NCI-H1694 (cell line): ENCODE data around the gene OR5K1.

Experiments used
- DNase-seq: peaks from one replicate; lab custom pipeline; 2025; lab: John Stamatoyannopoulos, UW

The OR5K1 gene

DNA sequence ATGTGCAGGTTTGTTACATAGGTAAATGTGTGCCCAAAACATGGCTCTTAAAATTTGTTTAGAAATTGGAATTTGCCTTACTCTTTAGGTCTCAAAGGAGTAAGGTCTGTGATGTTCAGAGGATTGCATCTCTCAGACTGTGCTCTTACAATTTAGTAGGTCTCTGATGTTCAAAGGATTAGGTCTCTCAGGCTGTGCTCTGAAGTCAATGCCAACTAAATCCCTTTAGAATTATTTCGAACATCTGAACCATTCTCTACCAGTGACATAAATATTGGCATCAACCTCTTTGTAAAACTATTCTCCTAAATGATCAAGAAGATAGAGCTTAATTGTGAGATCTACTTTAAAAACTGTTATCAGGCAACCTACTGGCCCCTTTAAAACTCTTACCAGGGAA, at the start of gene OR5K1:
Gene OR5K1, plus strand, starts transcription at position 301 of the 400 bp plus-strand sequence. CDS start 6,376 bp downstream, outside the sequence.
- DNase-seq: no peak

DNA sequence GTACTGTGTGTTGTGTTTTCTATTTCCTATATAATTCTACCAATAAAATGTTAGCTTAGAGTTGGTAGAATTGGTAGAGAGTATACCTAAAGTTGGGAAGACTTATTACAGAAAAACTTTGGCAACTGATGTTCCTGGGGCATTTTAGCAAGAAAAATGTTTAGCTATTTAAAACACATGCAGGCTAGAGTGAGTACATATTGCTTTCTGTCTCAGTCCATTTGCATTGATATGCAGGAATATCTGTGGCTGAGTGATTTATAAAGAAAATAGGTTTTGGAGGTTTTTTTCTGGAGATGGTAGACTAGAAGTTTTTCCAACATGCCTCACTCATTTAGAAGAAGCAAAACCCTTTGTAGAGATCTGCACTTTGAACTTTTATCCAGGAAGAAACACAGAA, 30.4 kb upstream of the OR5K1 start:
- DNase-seq: no peak

DNA sequence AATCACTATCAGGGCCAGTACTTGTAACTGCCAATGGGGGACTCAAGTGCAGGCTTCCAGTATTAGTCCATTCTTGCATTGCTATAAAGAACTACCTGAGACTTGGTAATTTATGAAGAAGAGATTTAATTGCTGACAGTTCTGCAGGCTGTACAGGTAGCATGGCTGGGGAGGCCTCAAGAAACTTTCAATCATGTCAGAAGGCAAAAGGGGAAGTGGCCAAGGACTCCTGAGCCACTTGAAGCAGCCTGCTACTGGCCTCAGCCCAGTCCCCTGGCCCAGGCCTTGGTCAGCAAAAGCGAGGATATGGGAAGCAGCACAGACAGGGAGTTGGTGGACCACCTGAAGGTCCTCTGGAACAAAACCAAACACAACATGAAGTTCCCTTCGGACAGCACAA, 29.2 kb upstream of the OR5K1 start:
- no peak for DNase-seq

DNA sequence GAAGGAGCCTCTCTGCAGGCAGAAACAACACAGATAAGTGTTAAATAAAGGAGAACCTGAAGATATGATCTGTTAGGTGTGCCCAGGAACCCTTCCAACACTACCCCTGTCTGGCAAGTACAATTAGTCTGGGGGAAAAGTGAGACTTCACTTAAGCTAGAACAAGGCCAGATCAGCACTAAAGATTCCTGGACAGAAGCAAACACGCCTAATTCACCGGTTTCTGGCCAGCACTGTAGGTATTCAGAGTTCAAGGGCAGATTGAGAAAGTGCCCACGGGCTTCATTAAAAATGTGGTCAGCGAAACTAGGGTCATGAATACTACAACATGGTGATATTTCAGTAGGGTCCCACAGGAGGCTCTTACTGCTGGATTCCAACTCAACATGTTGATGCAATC, 28.6 kb upstream of the OR5K1 start:
- DNase-seq: no peak

DNA sequence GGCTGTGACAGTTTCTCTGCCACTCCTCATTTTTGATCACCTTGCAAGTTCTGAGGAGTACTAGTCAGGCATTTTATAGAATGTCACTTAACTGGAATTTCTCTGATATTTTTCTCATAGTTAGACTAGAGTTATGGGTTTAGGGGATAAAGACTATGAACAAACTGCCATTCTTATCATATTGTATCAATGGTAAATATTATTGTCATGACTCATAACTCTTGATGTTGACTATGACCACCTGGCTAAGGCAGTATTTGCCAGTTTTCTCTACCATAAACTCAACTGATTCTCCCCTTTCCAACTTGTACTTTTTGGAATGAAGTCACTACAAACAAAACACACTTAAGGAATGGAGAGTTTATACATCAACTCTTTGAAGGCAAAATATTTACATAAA, 22.7 kb upstream of the OR5K1 start:
- DNase-seq: no peak

DNA sequence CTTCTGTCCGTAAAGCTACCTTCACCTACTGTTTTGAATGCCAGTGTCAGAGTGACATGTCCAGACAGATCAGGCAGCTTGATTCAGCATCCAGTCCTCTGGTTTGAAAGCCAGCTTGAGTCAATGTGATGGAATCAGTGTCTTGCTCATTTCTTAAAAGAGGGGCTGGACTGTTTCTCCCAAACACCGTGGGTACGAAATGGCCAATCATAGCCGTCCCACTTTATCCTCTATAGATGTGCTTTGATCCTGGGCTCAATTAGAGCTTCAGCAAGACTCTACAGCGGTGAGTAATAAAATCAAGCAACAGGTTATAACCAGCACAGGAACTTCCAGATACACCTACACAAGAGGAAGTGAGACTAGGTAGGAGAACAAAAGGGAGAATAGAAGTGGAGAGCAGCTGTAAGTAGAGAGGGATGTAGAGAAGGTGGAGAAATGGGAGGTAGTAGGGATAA, 17.0 kb upstream of the OR5K1 start:
- DNase-seq: no peak

DNA sequence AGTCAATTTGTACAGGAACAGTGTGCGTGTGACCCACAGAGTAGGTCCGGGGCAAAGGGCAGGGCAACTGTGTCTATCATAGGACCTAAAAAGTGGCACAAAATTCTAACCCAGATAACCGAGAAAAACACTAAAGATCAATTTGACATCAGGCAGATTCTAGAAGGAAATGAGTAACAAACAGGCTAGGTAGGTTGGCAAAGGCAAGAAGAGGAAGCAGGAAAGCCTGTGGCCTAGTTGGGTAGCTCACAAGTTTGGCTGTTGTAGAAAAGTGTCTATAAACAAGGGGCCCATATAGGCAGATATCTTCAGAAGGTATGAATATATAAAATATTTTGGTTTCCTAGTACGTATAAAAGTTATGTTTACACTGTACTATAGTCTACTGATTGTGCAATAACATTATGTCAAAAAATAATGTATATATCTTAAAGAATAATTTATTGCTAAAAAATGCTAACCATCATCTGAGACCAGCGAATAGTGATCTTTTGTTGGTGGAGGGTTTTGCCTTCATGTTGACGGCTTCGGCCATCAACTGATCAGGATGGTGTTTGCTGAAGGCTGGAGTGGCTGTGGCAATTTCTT, 13.3 kb upstream of the OR5K1 start:
- DNase-seq: no peak

DNA sequence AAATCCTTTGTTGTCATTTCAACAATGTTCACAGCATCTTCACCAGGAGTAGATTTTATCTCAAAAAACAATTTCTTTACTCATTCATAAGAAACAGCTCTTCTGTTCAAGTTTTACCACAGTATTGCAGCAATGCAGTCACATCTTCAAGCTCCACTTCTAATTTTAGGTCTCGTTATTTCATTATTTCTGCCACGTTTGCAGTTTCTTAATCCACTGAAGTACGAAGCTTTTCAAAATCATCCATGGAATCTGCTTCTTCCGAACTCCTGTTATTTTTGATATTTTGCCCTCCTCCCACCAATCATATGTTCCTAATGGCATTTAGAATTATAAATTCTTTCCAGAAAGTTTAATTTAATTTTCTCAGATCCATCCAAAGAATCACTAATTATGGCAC, 12.6 kb upstream of the OR5K1 start:
- DNase-seq: no peak

DNA sequence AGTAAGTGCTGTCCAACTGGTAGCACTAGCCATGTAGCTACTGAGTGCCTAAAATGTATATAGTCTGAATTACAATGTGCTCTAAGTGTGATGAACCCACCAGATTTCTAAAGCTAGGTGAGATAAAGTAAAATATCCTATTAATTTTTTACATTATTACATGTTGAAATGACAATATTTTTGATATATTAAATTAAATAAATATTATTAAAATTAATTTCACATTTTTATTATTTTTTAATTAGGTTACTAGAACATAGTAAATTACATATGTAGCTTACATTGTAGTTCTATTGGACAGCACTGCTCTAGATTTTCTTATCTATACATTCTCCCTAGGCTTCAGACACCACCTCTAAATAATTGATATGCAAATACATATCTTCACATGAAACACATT, 9.2 kb upstream of the OR5K1 start:
- DNase-seq: no peak

DNA sequence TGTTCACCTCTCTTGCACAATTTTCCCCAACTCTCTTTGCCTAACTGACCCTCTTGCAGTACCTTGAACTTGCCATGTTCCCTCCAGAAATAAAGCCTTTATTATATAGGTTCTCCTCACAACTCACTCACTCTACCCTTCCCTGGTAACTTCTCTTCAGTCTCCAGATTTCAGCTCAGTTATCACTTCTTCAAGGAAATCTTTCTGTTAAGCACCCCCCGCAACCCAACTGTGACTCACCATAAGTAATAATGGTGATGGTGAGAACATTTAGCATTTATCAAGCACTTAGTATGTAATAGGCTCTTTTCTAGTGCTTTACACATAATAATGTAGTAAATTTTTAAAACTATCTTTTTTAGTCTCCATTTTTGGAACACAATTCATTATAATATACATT, 8.1 kb upstream of the OR5K1 start:
- no peak for DNase-seq

DNA sequence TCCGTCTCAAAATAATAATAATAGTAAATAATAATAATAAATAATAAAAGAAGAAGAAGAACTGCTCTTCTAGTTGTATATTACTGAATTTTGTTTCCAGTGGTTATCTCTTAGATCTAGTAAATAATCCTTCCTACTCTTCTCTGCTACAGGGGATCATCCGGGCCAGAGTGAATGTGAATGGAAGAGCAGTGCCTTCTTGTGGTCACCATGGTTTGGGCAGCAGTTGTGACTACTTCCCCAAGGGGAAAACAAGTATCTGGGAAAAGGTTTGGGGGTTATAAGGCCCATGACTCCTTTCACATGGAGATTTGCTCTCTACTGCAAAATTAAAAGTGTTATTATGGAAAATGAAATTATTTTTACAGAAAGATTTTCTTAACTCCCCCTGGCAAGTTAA, 5.5 kb upstream of the OR5K1 start:
- DNase-seq: no peak

DNA sequence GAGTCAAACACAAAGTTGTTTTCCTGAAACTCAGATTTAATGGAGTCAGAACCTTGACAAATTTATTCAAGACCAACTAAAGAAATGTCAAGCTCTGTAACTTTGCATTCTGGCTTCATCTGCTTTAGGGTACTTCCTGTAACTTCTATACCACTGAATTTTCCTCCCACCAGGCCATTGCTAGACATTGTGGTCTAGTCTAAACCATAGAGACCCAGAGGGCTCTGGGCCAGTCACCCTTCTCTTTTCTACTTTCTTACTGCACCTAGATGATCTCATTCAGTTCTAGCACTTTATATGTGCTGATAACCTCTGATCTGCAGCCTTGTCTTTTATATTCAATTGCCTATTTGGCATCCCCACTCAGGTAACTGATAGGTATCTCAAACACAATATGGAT, 2.8 kb upstream of the OR5K1 start:
- no peak for DNase-seq

DNA sequence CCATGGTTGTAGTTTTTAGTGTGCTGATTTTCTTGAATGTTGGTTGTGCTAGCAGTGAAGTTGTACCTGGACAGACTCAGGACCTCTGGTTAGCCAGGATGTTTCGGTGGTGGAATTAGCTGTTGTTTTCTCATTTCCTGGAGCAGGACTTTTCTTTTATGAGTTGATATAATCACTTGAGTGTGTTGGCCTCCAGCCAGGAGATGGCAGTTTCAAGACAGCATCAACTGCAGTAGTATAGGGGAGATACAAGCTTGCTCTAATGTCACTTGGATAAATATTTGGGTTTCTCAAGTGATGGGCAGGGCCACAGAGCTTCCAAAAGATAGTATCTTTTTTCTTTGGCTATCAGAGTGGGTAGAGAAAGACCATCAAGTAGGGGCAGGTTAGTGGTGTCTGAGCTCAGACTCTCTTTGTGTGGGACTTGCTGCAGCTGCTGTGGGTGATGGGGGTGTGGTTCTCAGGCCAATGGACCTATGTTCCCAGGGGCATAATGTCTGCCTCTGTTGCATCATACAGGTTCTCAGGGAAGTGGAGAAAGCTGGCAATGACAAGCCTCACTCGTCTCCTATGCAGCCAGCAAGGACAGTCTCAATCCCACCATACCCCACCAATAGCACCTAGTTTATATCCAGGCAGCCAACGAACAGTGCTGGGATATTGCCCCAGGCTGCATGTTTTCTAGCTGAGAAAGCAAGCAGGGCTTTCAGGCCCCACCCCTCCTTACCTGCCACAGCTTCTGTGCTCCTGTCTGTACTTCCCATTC, 19.9 kb downstream of the OR5K1 start:
- DNase-seq: no peak

DNA sequence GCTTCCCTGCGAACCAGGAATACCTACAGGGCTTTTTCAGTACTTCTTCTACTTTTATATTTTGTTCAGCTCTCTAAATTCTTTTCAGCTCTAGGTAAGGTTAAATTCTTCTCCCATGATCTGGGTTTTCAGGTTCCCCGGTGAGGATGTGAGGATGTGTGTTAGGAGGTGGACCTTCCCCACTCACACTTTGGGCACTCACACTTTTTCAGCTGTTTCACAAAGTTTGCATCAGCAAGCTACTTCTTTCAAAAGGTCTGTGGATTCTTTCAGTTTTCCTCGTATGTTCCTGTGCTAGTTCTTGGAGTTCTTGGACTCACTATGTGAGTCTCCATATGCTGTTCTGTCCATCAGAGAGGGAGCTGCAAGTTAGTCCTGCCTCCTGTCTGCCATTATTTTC, 20.6 kb downstream of the OR5K1 start:
- no peak for DNase-seq

DNA sequence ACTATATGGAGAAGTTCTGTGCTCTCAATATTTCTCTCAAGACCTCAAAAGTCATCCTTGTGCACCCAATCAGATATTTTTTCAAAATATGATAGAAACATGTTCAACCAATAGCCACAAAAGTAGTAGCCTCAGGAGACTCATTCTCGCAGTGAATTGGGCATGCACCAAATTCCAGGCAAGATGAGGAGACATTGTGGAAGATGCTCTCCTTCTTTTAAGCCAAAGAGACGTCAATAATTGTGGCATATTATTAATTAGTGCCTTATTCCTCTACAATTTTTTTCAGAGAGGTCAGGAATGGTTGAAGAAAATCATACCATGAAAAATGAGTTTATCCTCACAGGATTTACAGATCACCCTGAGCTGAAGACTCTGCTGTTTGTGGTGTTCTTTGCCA, 34.4 kb downstream of the OR5K1 start, which contains the start of gene OR5K2:
Gene OR5K2, plus strand, starts transcription at position 301 of the 400 bp plus-strand sequence. Its CDS starts 0 bp downstream, at position 301.
- DNase-seq: no peak

DNA sequence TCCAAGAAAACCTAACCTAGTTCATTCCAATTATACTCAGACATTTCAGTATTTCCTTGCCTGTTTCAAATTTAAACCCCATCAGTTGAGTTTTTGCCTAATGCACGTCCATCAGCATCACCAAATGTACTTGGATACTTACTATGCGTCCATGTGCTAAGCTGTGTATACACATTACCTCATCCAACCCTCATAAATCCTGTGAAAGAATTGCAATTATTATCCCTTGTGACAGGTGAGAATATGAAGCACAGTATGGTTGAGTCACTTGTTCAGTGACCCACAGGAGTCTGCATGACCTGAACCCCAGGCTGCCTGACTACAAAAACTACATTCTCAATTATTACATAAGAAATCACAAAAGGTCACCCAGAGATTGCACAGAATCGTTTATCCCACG, 37.0 kb downstream of the OR5K1 start:
- DNase-seq: no peak

DNA sequence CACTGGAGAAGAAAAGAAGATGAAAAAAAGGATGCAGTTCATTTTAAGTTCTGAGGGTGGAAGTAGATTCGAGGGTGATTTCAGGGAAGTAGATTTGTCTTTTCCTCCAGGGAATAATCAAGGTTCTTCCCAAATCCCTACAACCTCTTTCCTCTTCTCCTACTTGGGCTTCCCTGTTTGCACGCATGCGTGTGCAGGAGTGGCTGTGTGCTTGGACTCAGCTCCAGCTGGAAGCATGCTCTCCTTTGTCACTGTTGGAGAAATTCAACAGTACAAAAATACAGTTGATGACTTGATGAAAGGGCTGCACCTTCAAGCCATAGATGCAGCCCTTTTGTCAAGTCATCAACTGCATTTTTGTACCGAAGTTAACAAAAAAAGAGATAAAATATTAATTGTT, 38.3 kb downstream of the OR5K1 start:
- no peak for DNase-seq

DNA sequence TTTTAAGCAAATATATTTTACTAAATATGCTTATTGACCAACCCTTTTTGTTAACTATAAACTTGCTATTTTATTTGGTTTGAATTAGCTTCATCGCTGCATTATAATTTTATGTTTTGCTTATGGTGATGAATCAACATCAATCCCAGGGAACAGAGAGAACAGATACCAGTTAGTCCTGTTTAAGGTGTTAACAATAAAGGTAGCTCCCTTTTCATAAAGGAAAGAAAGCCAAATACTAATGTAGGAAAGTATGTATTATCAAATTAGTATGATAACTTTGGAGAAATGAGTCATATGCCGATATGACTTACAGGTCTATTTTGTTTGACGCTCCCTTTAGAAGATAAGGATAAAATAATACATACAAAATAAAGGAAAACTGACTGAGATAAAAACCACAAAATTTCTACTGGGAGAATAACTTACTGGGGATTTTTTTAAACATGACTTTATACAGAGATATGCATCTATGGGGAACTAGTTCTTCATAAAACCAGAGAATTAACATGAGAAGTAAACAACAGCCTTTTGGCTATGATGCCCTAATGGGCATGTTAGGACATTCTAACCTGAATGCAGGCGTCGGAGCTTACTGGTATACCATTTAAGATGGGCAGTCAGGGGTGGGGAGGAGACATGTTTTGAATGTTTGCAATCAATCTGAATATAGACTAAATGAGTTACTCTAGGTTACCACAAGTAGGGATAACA, 39.0 kb downstream of the OR5K1 start:
- DNase-seq: no peak

DNA sequence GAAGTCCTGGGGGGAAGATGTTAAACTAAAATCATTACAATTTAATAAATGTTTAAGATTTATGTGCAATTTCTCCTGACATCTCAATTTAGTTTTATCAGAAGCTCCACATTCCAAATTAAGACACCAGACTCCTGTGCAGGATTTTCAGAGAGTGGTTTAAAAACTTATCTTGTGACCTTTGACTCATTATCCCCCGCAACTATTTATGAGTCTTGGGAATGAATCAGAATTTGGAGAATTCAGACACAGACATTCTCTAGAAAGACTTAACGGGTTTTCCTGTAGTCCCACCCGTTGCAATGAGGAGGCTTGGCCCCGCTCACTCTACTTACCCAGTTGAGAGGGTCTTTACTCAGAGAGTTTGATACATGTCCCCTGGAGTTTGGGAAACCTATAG, 41.5 kb downstream of the OR5K1 start:
- DNase-seq: no peak

DNA sequence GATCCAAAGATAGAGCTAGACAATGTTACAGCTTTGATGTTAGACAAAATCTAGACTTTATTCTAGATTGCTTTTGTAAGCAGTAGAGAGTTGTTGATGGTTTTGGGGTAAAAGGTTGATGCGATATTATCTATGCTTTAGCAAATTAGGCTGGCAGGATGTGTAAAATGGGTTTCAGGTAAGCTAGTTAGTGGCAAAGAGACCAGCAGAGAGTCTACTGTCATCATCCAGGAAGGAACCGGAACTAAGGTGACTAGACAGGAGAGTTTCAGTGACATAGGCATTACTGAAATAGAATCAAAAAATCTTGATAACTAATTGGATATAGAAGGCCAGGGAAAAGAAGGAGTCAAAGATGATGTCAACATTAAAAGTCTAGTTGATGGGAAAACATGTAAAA, 45.6 kb downstream of the OR5K1 start:
- DNase-seq: no peak

DNA sequence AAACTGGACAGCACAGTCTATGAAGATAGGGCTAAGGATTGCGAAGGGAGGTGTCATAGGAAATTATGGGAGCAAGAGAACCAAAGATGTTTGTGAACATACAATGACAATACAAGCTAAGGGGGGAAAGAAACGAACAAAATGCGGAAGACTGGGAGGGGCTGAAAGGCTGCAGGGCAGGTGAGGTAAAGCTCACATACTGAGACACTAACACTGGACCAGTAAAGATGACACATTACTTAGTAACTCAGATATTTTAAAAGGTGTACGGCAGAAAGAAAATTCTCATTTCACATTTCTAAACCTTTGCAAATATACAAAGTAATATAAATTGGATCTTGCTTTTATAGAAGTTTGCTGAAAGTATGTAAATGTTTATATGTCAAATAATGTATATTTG, 49.6 kb downstream of the OR5K1 start:
- DNase-seq: no peak

DNA sequence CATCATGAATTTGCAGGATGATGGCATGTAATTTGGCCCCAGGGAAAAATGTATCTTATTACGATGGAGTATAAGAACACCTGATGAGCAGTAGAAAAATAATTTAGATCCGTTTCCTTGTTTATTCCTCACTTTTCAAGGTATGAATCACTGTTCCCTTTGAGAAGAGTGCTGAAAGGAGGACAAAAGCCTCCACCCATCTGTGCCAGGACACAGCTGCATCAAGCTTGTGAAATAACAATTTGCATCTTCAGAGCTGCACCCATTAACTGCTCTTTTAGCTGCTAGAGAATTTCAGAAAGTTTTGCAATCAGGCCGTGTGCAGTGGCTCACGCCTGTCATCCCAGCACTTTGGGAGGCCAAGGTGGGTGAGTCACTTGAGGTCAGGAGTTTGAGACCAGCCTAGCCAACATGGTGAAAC, 50.1 kb downstream of the OR5K1 start:
- no peak for DNase-seq

DNA sequence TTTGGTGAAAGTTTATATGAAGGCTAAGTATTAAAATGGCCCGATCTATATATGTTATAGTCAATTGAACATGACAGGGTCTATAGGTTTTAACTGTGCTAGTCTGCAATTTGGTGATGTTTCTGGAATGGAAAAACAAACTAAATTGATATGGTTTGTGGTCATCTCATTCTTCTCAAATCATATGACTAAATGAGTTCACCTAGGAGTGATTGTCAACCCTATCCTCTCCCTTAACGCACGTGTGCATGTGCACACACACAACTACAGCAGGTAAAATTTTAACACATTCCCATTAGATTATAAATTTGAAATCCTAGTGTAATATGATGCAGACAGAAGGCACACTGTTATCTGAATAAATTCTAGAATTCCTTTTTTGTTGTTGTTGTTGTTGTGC, 50.7 kb downstream of the OR5K1 start:
- no peak for DNase-seq
